ENCODE data around the gene PDZD8.

- TF ChIP-seq CTCF (IDR thresholded peaks at IDR 0.05) (no peak), POLR2A (IDR thresholded peaks at IDR 0.05; ENCODE audit: low read depth) (no peak), EP300 (IDR thresholded peaks at IDR 0.05) (no peak)
Observed at GRCh38 chr10:117398029-117398428, 22.8 kb upstream of the PDZD8 start.
